ENCODE measurements around the gene MISP3.
"Not testable (repeated sequence)": the region's sequence is repeated elsewhere in the genome, so short reads cannot be mapped to it uniquely, and the experiment has no call there.

The MISP3 gene

DNA sequence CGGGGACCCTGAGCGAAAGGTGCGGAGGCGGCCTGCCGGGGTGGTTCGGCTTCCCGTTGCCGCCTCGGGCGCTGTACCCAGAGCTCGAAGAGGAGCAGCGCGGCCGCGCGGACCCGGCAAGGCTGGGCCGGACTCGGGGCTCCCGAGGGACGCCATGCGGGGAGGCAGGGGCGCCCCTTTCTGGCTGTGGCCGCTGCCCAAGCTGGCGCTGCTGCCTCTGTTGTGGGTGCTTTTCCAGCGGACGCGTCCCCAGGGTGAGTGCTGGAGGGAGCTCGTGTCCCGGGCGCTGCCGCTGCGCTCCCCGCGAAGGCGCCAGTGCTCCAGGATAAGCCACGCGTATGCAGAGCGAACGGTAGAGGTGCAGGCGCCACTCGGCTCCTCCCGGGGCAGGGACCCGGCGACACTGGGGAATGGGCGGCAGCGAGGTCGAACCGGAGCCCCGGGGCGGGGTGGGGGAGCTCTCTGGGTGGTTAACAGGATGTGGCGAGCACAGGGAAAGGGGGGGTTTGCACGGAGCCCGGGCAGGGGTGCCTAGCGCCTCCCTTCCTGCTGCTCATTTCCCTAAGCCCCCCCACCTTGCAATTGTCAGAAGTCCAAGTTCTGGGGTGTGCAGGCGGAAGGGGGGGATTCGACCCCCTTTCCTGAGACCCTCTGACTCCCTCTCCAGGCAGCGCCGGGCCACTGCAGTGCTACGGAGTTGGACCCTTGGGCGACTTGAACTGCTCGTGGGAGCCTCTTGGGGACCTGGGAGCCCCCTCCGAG is 40.7 kb upstream of the MISP3 start, which contains the start of gene IL27RA:
IL27RA (plus strand) TSS at position 44 of the 762 bp plus-strand sequence; CDS start at position 155, 111 bp downstream.
- peak; percentile 51 for DNase-seq (ENCODE audit: low read depth)
- TF ChIP-seq, protein P1, sequence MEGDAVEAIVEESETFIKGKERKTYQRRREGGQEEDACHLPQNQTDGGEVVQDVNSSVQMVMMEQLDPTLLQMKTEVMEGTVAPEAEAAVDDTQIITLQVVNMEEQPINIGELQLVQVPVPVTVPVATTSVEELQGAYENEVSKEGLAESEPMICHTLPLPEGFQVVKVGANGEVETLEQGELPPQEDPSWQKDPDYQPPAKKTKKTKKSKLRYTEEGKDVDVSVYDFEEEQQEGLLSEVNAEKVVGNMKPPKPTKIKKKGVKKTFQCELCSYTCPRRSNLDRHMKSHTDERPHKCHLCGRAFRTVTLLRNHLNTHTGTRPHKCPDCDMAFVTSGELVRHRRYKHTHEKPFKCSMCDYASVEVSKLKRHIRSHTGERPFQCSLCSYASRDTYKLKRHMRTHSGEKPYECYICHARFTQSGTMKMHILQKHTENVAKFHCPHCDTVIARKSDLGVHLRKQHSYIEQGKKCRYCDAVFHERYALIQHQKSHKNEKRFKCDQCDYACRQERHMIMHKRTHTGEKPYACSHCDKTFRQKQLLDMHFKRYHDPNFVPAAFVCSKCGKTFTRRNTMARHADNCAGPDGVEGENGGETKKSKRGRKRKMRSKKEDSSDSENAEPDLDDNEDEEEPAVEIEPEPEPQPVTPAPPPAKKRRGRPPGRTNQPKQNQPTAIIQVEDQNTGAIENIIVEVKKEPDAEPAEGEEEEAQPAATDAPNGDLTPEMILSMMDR (IDR thresholded peaks at IDR 0.05; ENCODE audit: insufficient read depth, low read depth, low read length, missing control alignments): peak; percentile 56
- peak within 1 kb of the TSS; percentile 51 for H3K4me3 ChIP-seq (ENCODE audit: low read length)

DNA sequence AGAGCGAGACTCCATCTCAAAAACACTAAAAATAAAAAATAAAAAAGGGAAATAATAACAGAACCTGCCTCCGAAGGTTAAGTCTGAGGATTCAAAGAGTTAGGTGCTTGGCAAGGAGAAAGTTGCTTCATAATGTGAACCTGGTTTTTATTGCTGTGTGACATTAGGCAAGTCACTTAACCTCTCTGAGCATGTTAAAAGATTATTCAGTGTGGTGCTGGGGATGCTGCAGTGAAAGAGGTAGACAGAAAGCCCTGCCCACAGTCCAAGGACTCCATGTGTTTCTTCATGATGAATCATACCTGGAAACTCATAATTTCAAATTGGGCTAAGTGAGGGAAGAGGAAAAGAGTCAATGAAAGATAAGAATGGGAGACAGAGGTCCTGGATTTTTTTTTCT is 38.6 kb upstream of the MISP3 start:
- no peak overlapping the region for H3K4me3 ChIP-seq (ENCODE audit: low read length)
- peak; percentile 60 for DNase-seq (ENCODE audit: low read depth)
- TF ChIP-seq, protein P1 (IDR thresholded peaks at IDR 0.05; ENCODE audit: insufficient read depth, low read depth, low read length, missing control alignments): no peak

DNA sequence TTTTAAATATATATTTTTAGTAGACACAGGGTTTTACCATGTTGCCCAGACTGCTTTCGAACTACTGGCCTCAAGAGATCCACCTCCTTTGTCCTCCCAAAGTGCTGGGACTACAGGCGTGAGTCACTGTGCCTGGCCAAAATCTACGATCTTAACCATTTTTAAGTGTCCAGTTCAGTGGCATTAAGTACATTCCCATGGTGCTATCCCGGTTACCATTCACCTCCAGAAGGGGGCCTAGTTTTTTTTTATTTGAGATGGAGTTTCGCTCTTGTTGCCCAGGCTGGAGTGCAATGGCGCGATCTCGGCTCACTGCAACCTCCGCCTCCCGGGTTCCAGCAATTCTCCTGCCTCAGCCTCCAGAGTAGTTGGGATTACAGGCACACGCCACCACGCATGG is 37.4 kb upstream of the MISP3 start:
- DNase-seq (ENCODE audit: low read depth): not testable (repeated sequence)

DNA sequence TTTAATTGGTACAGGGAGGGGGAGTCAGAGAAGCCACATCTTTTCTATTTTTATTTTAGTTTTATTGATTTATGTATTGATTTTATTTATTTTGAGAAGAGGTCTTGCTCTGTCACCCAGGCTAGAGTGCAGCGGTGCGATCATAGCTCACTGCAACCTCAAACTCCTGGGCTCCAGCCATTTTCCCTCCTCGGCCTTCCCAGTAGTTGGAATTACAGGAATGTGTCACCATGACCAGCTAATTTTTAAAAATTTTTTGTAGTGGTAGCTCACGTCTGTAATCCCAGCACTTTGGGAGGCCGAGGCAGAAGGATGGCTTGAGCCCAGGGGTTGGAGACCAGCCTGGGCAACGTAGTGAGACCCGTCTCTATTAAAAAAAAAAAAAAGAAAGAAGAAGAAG is 36.9 kb upstream of the MISP3 start:
- no peak for DNase-seq (ENCODE audit: low read depth)
- H3K4me3 ChIP-seq (ENCODE audit: low read length): no peak overlapping the region
- TF ChIP-seq, protein P1 (IDR thresholded peaks at IDR 0.05; ENCODE audit: insufficient read depth, low read depth, low read length, missing control alignments): no peak

More for the DNA sequence above, 37.4 kb upstream of the MISP3 start:
- not testable (repeated sequence) for H3K4me3 ChIP-seq (ENCODE audit: low read length)

DNA sequence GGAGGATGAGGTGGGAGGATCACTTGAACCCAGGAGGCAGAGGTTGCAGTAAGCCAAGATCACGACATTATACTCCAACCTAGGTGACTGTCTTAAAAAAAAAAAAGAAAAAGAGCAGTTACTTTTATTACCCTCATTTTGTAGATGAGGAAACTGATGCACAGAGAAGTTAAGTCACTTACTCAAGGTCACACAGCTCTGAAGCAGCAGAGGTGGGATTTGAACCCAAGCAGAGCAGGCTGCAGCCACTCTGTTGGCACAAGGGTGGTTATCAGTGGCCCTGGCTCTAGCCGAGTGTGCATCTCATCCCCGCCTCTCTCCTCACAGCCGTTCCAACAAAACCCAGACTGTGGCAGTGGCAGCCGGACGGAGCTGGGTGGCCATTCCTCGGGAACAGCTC is 33.4 kb upstream of the MISP3 start:
- H3K4me3 ChIP-seq (ENCODE audit: low read length): no peak overlapping the region
- no peak for DNase-seq (ENCODE audit: low read depth)
- TF ChIP-seq, protein P1 (IDR thresholded peaks at IDR 0.05; ENCODE audit: insufficient read depth, low read depth, low read length, missing control alignments): no peak

DNA sequence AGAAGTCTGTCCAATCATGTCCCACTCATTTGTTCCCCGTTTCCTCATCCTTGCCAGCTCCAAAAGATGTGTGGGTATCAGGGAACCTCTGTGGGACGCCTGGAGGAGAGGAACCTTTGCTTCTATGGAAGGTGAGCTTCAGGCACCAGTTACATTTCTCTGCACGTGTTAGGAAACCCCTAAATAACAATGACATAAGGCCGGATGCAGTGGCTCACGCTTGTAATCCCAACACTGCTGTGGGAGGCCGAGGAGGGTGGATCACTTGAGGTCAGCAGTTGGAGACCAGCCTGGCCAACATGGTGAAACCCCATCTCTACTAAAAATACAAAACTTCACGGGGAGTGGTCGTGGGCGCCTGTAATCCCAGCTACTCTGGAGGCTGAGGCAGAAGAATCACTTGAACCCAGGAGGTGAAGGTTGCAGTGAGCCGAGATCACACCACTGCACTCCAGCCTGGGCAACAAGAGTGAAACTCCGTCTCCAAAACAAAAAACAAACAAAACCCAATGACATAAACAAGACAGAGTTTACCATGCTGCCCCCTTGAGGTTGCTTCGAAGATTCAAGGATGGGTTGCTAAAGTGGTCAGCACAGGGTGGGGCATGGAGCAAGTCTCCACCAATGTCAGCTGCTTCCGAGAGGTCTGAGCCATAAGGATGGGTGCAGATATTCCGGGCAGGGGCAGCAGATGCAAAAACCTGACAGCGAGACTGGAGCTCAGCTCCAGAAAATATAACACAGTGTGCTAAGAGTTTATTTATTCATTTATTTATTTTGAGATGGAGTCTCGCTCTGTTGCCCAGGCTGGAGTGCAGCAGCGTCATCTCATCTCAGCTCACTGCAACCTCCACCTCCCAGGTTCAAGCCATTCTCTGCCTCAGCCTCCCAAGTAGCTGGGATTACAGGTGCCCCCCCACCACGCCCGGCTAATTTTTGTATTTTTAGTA is 29.7 kb upstream of the MISP3 start:
- TF ChIP-seq, protein P1 (IDR thresholded peaks at IDR 0.05; ENCODE audit: insufficient read depth, low read depth, low read length, missing control alignments): peak; percentile 59
- peak; percentile 71 for DNase-seq (ENCODE audit: low read depth)
- not testable (repeated sequence) for H3K4me3 ChIP-seq (ENCODE audit: low read length)

DNA sequence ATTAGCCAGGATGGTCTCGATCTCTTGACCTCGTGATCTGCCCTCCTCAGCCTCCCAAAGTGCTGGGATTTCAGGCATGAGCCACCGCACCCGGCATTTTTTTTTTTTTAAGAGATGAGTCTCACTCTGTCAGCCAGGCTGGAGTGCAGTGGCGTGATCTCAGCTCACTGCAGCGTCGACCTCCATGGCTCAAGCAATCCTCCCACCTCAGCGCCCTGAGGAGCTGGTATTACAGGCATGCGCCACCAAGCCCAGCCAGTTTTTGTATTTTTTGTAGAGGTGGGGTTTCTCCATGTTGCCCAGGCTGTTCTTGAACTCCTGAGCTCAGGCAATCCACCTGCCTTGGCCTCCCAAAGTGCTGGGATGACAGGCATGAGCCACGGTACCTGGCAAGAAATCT is 24.7 kb upstream of the MISP3 start:
- H3K4me3 ChIP-seq (ENCODE audit: low read length); DNase-seq (ENCODE audit: low read depth): not testable (repeated sequence)

Data from epithelial cell of esophagus (primary cell).